Measurements from ENCODE around the gene SLC1A3. TPM values are rescaled to one million over a fixed set of nuclear protein-coding genes. Genes with fewer than 3 reads are reported as not detected.

Gene SLC1A3
- 1 to 10 TPM in 1 of 5 experiments, under 1 TPM in 3, not detected in 1; 0.32 to 3.1 (median 0.62) TPM for total RNA-seq
- not detected for polyA plus RNA-seq
- not detected for total RNA-seq

- POLR2A ChIA-PET = no interaction called here
- Histone ChIP-seq H3K4me1 (ENCODE audit: control insufficient read depth in 2 of 2, insufficient read depth in 2 of 2, low read length in 2 of 2) (no peaks in the 10 kb centered on the region), H3K27ac (ENCODE audit: low read depth, low read length) (no peak within 1 kb of the TSS), H3K27me3 (ENCODE audit: control insufficient read depth in 2 of 2, insufficient read depth in 2 of 2, low read length in 2 of 2) (no peaks in the 10 kb centered on the region), H3K36me3 (ENCODE audit: control insufficient read depth in 2 of 3, insufficient read depth in 3 of 3, low read length in 3 of 3) (no peaks in the 10 kb centered on the region), H3K9me3 (ENCODE audit: control insufficient read depth in 2 of 3, low read length in 3 of 3) (no peaks in the 10 kb centered on the region), H3K4me3 (ENCODE audit: low read length) (peak within 1 kb of the TSS; percentile 21)
- Mint-ChIP-seq H3K4me1 (peaks cover 8 to 17% (median 14%) of the 10 kb centered on the region in 7 donors), H3K4me3 (peak within 1 kb of the TSS; percentile 21 to 88 (median 74)), H3K27me3 (peaks cover 56 to 76% (median 69%) of the 10 kb centered on the region in 5 donors), H3K9me3 (peaks cover 0 to 5% (median 0%) of the 10 kb centered on the region in 11 donors), H3K36me3 (no peaks in the 10 kb centered on the region), H3K27ac (peak within 1 kb of the TSS in 1 of 9 donors; percentile 10)
- ATAC-seq = peak; percentile 73
- intact Hi-C loops (cut with micrococcal nuclease) = no loop called here
- CTCF ChIA-PET = no interaction called here
- DNase-seq = peak in 2 of 9 donors; percentile 2 to 40
Observed at GRCh38 chr5:36606428-36607113, at the start of gene SLC1A3. TSS of gene SLC1A3 (plus strand) at chr5:36606606. CDS start at chr5:36608424, 1,818 bp downstream.

- H3K4me3 ChIP-seq (ENCODE audit: low read length) = no peak overlapping the region
- H3K4me1 Mint-ChIP-seq = no peaks in the 10 kb centered on the region
- H3K27me3 ChIP-seq (ENCODE audit: control insufficient read depth in 2 of 2, insufficient read depth in 2 of 2, low read length in 2 of 2) = no peaks in the 10 kb centered on the region
- H3K27ac ChIP-seq (ENCODE audit: low read depth, low read length) = no peak overlapping the region
- H3K9me3 ChIP-seq (ENCODE audit: control insufficient read depth in 2 of 3, low read length in 3 of 3) = no peaks in the 10 kb centered on the region
- no peaks in the 10 kb centered on the region for H3K36me3 Mint-ChIP-seq
- H3K27ac Mint-ChIP-seq = no peak overlapping the region
- H3K4me1 ChIP-seq (ENCODE audit: control insufficient read depth in 2 of 2, insufficient read depth in 2 of 2, low read length in 2 of 2) = no peaks in the 10 kb centered on the region
- DNase-seq = no peak
- peaks cover 0 to 10% (median 2%) of the 10 kb centered on the region in 11 donors for H3K9me3 Mint-ChIP-seq
- no peak for ATAC-seq
- no peak overlapping the region for H3K4me3 Mint-ChIP-seq
- H3K36me3 ChIP-seq (ENCODE audit: control insufficient read depth in 2 of 3, insufficient read depth in 3 of 3, low read length in 3 of 3) = no peaks in the 10 kb centered on the region
- ChIA-PET CTCF (no interaction called here), POLR2A (no interaction called here)
- H3K27me3 Mint-ChIP-seq = peaks cover 0 to 17% (median 0%) of the 10 kb centered on the region in 5 donors
- intact Hi-C loops (cut with micrococcal nuclease) = no loop called here
Observed at GRCh38 chr5:36558641-36559040, 47.8 kb upstream of the SLC1A3 start.

DNA sequence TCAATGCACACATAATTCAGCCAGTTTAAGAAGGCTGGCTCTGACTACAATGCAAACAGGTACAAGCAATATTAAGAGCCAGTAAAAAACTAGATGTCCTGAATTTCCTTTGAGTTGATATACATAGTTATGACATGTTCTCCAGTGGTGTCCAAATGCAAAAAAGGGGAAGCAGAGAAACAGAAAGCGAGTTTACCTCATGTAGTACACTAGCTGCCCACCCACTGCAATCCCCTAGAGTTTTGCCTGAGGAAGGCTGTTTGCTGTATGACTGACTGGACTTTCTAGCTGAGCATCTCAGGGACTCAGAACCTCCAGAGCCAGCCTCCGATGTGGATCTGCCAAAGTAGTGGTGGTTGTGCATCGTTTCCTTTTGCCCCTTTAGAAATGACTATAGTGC lies 44.8 kb upstream of the SLC1A3 start:
- no peak for DNase-seq
- H3K27ac Mint-ChIP-seq = no peak overlapping the region
- Histone ChIP-seq H3K4me1 (ENCODE audit: control insufficient read depth in 2 of 2, insufficient read depth in 2 of 2, low read length in 2 of 2) (no peaks in the 10 kb centered on the region), H3K27me3 (ENCODE audit: control insufficient read depth in 2 of 2, insufficient read depth in 2 of 2, low read length in 2 of 2) (no peaks in the 10 kb centered on the region), H3K4me3 (ENCODE audit: low read length) (no peak overlapping the region), H3K9me3 (ENCODE audit: control insufficient read depth in 2 of 3, low read length in 3 of 3) (no peaks in the 10 kb centered on the region), H3K27ac (ENCODE audit: low read depth, low read length) (no peak overlapping the region), H3K36me3 (ENCODE audit: control insufficient read depth in 2 of 3, insufficient read depth in 3 of 3, low read length in 3 of 3) (no peaks in the 10 kb centered on the region)
- H3K9me3 Mint-ChIP-seq = peaks cover 0 to 5% (median 0%) of the 10 kb centered on the region in 11 donors
- no peak for ATAC-seq
- ChIA-PET CTCF (interaction anchor here (0.7 kb wide), 1 partner anchor 279 kb away, joined by 4 read pairs; no protein-coding TSS in a partner anchor), POLR2A (no interaction called here)
- H3K27me3 Mint-ChIP-seq = peaks cover 0 to 14% (median 0%) of the 10 kb centered on the region in 5 donors
- intact Hi-C loops (cut with micrococcal nuclease) = no loop called here
- no peaks in the 10 kb centered on the region for H3K4me1 Mint-ChIP-seq
- H3K36me3 Mint-ChIP-seq = no peaks in the 10 kb centered on the region
- H3K4me3 Mint-ChIP-seq = no peak overlapping the region

DNA sequence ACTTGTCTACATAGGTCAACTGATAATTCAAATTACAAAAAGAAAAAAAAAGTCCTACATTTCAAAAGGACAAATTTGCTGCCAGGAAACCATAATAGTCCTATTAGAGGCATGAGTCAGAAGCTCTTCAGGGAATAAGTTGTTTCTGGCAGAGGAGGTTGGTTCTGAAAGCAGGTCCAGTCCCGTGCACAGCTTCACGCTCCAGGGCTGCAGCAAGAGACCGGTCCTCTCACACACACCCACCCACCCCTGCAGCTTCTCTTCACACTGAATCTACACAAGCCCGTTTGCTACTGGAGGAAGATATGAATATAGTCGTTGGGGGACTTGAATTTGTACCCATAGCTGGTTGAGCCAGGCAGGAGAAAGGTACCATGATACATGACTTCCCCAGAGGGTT lies 36.9 kb upstream of the SLC1A3 start:
- intact Hi-C loops (cut with micrococcal nuclease) = no loop called here

DNA sequence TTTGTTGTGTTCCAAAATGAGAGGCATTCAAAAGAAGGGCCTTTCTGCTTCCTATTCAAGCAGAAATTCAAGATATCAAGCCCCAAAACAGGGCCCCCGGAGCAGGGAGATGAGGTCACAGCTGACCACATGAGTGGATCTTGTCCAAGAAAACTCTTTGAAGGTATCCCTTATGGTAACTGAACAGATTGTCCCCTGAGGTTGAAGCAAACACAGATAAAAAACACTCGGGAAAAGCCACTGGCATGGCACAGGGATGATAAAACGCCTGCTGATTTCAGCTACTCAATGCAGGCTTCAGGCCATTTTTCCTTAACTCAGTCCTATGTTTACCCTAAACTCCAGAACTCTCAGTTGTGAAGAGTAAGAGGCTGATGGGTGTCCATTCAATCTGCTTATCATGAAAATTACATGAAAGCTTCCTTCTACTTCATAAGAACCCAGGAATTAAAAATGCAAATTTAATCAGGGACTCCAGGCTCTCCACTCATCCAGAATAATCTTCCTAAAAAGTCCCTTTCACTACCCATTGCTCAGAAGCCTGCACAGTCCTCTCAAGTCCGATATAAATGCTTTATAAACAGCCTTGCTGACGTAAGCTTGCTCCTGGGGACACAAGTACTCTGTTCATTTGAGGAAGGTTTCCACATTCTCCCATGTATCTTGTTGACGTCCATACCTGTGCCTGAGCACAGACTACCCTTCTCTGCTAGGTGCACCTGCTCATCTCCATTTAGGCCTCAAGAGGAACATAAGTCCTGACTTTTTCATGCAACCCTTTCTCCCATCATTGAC lies 35.9 kb upstream of the SLC1A3 start:
- peaks cover 0 to 3% (median 0%) of the 10 kb centered on the region in 5 donors for H3K27me3 Mint-ChIP-seq
- intact Hi-C loops (cut with micrococcal nuclease) = no loop called here
- Histone ChIP-seq H3K27ac (ENCODE audit: low read depth, low read length) (no peak overlapping the region), H3K4me1 (ENCODE audit: control insufficient read depth in 2 of 2, insufficient read depth in 2 of 2, low read length in 2 of 2) (no peaks in the 10 kb centered on the region), H3K4me3 (ENCODE audit: low read length) (no peak overlapping the region), H3K27me3 (ENCODE audit: control insufficient read depth in 2 of 2, insufficient read depth in 2 of 2, low read length in 2 of 2) (no peaks in the 10 kb centered on the region), H3K36me3 (ENCODE audit: control insufficient read depth in 2 of 3, insufficient read depth in 3 of 3, low read length in 3 of 3) (no peaks in the 10 kb centered on the region), H3K9me3 (ENCODE audit: control insufficient read depth in 2 of 3, low read length in 3 of 3) (no peaks in the 10 kb centered on the region)
- ChIA-PET POLR2A (no interaction called here), CTCF (no interaction called here)
- H3K27ac Mint-ChIP-seq = no peak overlapping the region
- H3K9me3 Mint-ChIP-seq = no peaks in the 10 kb centered on the region
- no peaks in the 10 kb centered on the region for H3K36me3 Mint-ChIP-seq
- no peak for DNase-seq
- H3K4me3 Mint-ChIP-seq = no peak overlapping the region
- no peak for ATAC-seq
- H3K4me1 Mint-ChIP-seq = no peaks in the 10 kb centered on the region

More for the DNA sequence above, 36.9 kb upstream of the SLC1A3 start:
- H3K27ac Mint-ChIP-seq = no peak overlapping the region
- H3K27me3 ChIP-seq (ENCODE audit: control insufficient read depth in 2 of 2, insufficient read depth in 2 of 2, low read length in 2 of 2) = no peaks in the 10 kb centered on the region
- no peaks in the 10 kb centered on the region for H3K36me3 ChIP-seq (ENCODE audit: control insufficient read depth in 2 of 3, insufficient read depth in 3 of 3, low read length in 3 of 3)
- no peaks in the 10 kb centered on the region for H3K27me3 Mint-ChIP-seq
- H3K27ac ChIP-seq (ENCODE audit: low read depth, low read length) = no peak overlapping the region
- no peaks in the 10 kb centered on the region for H3K36me3 Mint-ChIP-seq
- no peak overlapping the region for H3K4me3 Mint-ChIP-seq
- POLR2A ChIA-PET = no interaction called here
- CTCF ChIA-PET = no interaction called here
- no peak overlapping the region for H3K4me3 ChIP-seq (ENCODE audit: low read length)
- ATAC-seq (no peak), DNase-seq (no peak)
- H3K4me1 Mint-ChIP-seq = no peaks in the 10 kb centered on the region
- H3K9me3 Mint-ChIP-seq = no peaks in the 10 kb centered on the region
- no peaks in the 10 kb centered on the region for H3K9me3 ChIP-seq (ENCODE audit: control insufficient read depth in 2 of 3, low read length in 3 of 3)
- no peaks in the 10 kb centered on the region for H3K4me1 ChIP-seq (ENCODE audit: control insufficient read depth in 2 of 2, insufficient read depth in 2 of 2, low read length in 2 of 2)

- intact Hi-C loops (cut with micrococcal nuclease) = no loop called here
- DNase-seq (no peak), ATAC-seq (no peak)
- Mint-ChIP-seq H3K9me3 (no peaks in the 10 kb centered on the region), H3K27ac (no peak overlapping the region), H3K27me3 (peaks cover 0 to 3% (median 0%) of the 10 kb centered on the region in 5 donors), H3K4me1 (no peaks in the 10 kb centered on the region), H3K36me3 (no peaks in the 10 kb centered on the region), H3K4me3 (no peak overlapping the region)
- CTCF ChIA-PET = no interaction called here
- POLR2A ChIA-PET = no interaction called here
- Histone ChIP-seq H3K27ac (ENCODE audit: low read depth, low read length) (no peak overlapping the region), H3K36me3 (ENCODE audit: control insufficient read depth in 2 of 3, insufficient read depth in 3 of 3, low read length in 3 of 3) (no peaks in the 10 kb centered on the region), H3K4me3 (ENCODE audit: low read length) (no peak overlapping the region), H3K4me1 (ENCODE audit: control insufficient read depth in 2 of 2, insufficient read depth in 2 of 2, low read length in 2 of 2) (no peaks in the 10 kb centered on the region), H3K9me3 (ENCODE audit: control insufficient read depth in 2 of 3, low read length in 3 of 3) (no peaks in the 10 kb centered on the region), H3K27me3 (ENCODE audit: control insufficient read depth in 2 of 2, insufficient read depth in 2 of 2, low read length in 2 of 2) (no peaks in the 10 kb centered on the region)
Observed at GRCh38 chr5:36571401-36572042, 34.9 kb upstream of the SLC1A3 start.

All from naive thymus-derived CD4-positive, alpha-beta T cell (primary cell).